AG08396 (cell line): ENCODE measurements around the gene CD2AP.
"Not testable (repeated sequence)": the region's sequence is repeated elsewhere in the genome, so short reads cannot be mapped to it uniquely, and the experiment has no call there.

Experiments used
- DNase-seq: peaks from one replicate; pipeline ENCODE4 v3.0.0; 2012; ENCODE audit warnings: low spot score, mixed read lengths

The CD2AP gene

GRCh38 chr6:47477497-47478232 lies at the start of gene CD2AP:
Gene CD2AP, plus strand, starts transcription at chr6:47477789. Its CDS starts 456 bp downstream, at chr6:47478245.
- peak; percentile 93 for DNase-seq

DNA sequence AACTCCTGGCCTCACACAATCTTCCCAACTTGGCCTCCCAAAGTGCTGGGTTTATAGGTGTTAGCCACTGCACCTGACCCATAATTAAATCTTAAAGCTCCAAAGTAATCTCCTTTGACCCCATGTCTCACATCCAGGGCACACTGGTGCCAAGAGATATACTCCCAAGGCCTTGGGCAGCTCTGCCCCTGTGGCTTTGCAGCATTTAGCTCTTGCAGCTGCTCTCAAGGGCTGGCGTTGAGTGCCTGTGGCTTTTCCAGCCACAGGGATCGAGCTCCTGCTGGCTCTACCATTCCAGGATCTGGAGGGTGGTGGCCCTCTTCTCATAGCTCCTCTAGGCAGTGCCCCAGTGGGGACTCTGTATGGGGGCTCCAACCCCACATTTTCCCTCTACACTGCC lies 49.3 kb upstream of the CD2AP start:
- DNase-seq, result no peak

DNA sequence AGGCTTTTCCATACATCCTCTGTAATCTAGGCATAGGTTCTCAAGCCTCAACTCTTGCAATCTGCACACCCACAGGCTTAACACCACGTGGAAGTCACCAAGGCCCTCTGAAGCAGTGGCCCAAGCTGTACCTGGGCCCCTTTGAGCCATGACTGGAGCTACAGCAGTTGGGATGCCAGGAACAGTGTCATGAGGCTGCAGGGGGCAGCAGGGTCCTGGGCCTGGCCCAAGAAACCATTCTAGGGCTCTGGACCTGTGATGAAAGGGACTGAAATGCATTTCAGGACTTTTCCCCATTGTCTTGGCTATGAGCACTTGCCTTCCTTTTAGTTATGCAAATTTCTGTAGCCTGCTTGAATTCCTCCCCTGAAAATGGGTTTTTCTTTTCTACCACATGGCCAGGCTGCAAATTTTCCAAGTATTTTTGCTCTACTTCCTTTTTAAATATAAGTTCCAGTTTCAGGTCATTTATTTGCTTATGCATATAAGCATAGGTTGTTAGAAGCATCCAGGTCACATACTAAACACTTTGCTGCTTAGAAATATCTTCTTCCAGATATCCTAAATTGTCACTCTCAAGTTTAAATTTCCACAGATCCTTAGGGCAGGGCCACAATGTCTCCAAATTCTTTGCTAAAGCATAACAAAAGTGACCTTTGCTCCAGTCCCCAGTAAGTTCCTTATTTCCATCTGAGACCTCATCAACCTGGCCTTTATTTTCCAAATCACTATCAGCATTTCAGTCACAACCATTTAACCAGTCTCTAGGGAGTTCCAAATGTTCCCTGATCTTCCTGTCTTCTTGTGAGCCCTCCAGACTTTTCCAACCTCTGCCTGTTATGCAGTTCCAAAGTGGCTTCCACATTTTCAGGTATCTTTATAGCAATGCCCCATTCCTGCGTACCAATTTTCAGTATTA lies 48.6 kb upstream of the CD2AP start:
- DNase-seq, result no peak

- no peak for DNase-seq
Observed at GRCh38 chr6:47434372-47435253, 43.0 kb upstream of the CD2AP start.

DNA sequence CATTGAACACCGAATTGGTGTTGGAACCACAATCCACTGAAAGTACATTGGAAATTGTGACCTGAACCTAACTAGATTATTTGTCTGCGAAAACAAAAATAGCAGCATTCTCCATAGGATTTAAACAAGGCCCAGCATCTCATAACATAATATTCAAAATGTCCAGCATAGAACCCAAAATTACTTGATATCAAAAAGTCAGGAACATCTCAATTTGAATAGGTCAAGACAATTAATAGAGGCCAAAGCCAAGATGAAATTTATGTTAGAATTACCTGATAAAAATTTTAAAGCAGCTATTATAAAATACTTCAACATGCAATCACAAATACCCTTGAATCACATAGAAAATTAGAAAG lies 42.4 kb upstream of the CD2AP start:
- no peak for DNase-seq

- DNase-seq, result no peak
Observed at GRCh38 chr6:47437592-47437991, 40.0 kb upstream of the CD2AP start.

DNA sequence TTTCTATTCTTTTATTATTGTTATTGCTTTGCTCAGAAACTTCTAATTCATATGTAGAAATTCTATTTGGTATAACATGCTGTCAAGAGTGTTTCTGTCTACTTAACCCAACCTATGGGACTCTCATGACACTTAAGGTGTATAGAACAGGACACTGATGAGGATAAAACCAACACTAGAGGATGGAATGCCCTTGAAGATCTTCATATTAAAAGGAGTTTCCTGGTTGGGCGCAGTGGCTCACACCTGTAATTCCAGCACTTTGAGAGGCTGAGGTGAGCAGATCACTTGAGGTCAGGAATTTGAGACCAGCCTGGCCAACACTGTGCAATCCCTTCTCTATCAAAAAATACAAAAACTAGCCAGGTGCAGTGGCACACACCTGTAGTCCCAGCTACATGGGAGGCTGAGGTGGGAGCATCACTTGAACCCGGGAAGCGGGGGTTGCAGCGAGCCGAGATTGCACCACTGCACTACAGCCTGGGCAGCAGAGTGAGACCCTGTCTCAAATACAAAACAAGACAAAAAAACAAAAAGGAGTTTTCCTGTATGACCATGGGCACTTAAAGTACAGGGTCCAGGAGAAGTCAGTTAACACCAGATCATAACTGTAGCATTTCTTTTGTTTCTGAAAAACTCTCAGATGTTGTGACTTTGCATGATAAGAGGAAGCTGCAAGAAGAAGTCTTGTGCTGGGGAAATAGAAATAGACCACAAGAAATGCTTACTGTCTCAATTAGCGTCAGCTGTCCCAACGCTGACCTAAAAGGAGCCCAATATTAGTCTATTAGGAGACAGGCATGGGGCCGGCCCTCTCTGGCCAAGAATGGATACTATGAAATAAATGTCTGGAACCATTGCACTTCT lies 38.9 kb upstream of the CD2AP start:
- no peak for DNase-seq

DNA sequence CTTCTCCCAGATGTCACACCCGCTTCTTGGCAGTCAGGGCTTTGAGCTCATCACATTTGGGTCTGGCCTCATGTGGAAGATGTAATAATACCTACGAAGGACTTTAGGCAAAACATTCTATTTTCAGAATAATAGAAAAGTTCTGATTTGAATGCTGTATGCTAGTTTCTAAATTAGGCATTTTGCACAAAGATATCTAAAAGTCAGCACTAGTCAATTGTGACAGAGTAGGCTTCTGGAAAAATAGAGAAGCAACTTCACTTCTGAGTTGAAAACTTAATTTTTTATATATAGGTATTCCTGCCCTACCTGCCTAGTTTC lies 38.3 kb upstream of the CD2AP start:
- no peak for DNase-seq

- no peak for DNase-seq
Observed at GRCh38 chr6:47440719-47441118, 36.9 kb upstream of the CD2AP start.

DNA sequence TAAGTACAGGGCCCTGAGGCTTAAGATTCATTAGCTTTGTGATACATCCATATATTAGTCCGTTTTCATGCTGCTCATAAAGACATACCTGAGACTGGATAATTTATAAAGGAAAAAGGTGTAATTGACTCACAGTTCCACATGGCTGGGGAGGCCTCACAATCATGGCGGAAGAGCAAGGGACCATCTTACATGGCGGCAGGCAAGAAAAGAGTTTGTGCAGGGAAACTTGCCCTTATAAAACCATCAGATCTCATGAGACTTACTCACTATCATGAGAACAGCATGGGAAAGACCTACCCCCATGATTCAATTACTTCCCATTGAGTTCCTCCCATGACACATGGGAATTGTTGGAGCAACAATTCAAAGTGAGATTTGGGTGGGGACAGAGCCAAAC lies 32.6 kb upstream of the CD2AP start:
- DNase-seq, result not testable (repeated sequence)

DNA sequence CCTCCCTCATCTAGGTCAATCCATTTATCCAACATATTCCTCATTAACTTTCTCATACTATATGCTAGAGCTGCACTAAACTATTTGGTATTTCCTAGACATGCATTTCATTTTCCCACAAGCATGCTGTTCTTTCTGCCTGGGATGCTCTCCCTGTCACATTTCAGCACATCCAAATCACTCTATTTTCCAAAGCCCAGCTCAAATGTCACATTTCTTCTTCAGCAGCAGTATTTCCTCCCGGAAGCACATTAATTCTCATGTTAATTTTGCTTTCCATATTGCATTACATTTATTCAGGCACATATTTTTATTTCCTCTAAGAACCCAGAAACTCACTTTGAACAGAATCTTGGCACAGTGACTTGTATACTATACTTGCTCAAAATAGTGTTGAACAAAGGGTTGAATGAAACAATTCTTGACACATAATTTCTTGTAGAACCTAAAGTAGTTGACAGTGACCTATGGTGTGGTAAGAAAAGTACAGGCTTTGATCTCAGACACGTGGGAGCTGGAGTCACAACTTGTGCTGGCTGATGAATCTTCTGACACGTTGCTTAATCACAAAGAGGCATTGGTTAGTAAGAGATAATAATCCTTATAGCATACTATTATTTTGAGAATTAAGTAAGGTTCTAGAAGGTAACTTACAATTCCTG lies 30.8 kb upstream of the CD2AP start:
- no peak for DNase-seq

GRCh38 chr6:47447722-47448121 lies 29.9 kb upstream of the CD2AP start:
- DNase-seq, result no peak

GRCh38 chr6:47451162-47451561 lies 26.4 kb upstream of the CD2AP start:
- no peak for DNase-seq

- no peak for DNase-seq
Observed at GRCh38 chr6:47452899-47453298, 24.7 kb upstream of the CD2AP start.

DNA sequence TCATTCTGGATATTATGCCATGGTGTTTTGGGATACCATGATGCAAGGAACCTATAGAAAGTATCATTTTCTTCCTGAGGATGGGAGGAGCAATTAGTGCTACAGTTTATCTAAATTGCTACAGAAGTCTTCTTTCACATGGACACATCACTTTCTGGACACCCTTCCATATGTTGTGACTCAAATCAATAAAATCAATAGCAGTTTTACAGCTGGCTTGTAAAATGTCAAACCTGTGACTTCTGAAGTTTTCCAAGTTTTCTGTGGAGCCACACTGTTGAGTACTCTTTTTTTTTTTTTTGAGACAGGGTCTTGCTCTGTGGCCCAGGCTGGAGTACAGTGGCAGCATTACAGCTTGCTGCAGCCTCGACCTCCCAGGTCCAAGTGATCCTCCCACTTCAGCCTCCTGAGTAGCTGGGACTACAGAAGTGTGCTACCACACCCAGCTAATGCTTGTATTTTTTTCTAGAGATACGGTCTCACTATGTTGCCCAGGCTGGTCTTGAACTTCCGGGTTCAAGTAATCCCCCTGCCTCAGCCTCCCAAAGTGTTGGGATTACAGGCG lies 24.1 kb upstream of the CD2AP start:
- no peak for DNase-seq

DNA sequence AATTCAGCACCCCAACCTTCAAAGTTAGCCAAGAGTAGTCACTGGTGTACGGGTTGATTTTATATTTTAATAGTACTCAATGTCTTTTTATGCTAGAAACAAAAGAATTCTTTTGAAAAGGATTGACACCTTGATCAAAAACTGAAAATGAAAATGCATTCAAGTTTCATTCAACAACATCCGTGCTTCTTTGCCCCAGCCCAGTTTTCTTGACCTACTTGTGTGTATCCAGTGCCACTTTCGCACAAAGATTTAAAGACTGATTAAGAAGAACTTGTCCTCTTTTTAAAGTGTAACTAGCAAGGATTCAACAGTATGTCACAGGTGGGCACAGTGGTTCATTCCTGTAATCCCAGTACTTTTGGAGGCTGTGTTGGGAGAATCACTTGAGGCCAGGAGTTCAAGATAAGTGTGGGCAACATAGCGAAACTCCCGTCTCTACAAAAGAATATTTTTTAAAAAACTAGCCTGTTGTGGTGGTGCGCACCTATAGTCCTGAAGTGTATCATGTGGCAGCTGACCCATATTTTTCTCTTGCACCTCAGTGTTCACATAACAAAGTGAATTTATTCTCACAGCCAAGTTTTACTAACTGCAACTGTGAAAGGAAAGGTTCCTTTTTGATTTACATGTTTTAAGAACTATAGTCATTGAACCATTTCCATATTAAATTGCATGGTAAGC lies 22.7 kb upstream of the CD2AP start:
- no peak for DNase-seq

DNA sequence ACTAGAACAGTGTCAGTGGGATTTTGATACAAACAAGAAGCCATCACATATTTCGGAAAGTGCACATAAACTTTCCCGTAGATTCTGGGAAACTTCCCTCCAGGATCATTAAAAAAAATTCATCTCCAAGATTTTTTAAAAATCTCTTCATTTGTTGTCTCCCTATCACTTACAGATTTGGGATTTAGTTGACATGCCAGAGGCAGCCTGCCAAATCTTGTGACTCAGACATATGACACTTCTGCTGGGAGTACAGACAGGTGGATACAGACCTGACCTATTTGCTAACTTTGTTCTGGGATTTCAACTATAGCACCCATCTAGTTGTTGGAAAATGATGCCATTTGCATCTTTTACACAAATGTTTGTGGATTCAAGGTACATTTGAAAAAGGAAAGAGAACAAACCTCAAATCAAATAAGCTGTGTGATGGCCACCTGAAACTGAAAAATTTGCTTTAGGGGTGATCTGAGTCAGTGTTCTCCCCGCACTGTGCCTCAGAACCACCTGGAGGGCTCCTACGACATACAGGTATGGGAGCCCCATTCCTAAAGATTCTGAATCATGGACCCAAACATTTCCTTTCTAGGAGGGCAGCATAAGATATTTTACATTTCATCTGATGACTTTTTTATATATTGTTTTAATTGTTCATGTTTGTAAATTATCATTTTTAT lies 21.9 kb upstream of the CD2AP start:
- DNase-seq, result no peak

GRCh38 chr6:47456536-47456975 lies 21.0 kb upstream of the CD2AP start:
- no peak for DNase-seq

DNA sequence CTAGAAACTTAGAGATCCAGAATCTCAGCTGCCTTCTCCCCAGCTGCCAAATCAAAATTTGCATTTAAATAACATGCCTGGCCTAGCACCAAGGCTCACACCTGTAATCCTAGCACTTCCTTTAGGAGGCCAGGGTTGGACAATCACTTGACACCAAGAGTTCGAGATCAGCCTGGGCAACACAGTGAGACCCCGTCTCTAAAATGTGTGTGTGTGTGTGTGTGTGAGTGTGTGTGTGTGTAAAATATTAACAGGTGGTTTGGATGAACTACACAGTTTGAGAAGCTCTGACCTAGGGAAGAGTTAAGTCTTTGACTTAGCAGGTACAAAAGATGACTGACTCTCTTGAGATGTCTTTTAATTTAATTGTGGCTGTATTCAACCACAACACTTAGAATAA lies 20.2 kb upstream of the CD2AP start:
- no peak for DNase-seq
